ENCODE results near the gene PAPPA.

Gene PAPPA, protein sequence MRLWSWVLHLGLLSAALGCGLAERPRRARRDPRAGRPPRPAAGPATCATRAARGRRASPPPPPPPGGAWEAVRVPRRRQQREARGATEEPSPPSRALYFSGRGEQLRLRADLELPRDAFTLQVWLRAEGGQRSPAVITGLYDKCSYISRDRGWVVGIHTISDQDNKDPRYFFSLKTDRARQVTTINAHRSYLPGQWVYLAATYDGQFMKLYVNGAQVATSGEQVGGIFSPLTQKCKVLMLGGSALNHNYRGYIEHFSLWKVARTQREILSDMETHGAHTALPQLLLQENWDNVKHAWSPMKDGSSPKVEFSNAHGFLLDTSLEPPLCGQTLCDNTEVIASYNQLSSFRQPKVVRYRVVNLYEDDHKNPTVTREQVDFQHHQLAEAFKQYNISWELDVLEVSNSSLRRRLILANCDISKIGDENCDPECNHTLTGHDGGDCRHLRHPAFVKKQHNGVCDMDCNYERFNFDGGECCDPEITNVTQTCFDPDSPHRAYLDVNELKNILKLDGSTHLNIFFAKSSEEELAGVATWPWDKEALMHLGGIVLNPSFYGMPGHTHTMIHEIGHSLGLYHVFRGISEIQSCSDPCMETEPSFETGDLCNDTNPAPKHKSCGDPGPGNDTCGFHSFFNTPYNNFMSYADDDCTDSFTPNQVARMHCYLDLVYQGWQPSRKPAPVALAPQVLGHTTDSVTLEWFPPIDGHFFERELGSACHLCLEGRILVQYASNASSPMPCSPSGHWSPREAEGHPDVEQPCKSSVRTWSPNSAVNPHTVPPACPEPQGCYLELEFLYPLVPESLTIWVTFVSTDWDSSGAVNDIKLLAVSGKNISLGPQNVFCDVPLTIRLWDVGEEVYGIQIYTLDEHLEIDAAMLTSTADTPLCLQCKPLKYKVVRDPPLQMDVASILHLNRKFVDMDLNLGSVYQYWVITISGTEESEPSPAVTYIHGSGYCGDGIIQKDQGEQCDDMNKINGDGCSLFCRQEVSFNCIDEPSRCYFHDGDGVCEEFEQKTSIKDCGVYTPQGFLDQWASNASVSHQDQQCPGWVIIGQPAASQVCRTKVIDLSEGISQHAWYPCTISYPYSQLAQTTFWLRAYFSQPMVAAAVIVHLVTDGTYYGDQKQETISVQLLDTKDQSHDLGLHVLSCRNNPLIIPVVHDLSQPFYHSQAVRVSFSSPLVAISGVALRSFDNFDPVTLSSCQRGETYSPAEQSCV (N-terminal part only)

DNA sequence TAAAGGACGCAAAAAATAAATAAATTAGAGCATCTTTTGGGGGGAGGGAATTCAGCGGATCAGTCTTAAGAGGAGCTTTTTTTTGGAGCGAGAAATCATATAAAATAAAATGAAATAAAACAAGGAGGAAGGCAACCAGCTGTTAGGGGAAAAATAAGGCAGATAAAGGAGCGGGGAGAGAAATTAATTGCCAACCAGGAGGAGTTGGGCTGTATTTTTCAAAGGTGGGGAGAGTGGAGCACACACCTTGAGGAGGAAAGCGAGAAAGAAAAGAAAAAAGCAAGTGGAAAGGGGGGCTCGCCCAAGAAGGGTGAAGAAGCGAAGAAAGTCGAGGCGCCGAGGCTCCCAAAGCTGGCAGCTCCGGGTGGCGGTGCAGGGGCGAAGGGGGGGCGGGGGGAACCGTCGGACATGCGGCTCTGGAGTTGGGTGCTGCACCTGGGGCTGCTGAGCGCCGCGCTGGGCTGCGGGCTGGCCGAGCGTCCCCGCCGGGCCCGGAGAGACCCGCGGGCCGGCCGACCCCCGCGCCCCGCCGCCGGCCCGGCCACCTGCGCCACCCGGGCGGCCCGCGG is at the start of gene PAPPA:
Gene PAPPA, plus strand, starts transcription at position 27 of the 569 bp plus-strand sequence. Its CDS starts 382 bp downstream, at position 409.
- H3K9me3 Mint-ChIP-seq = no peaks in the 10 kb centered on the region
- H3K4me3 Mint-ChIP-seq = no peak within 1 kb of the TSS
- no peaks in the 10 kb centered on the region for H3K36me3 Mint-ChIP-seq (ENCODE audit: low read depth)
- peaks cover 84% of the 10 kb centered on the region for H3K27me3 Mint-ChIP-seq
- H3K4me1 Mint-ChIP-seq (ENCODE audit: low read depth) = peaks cover 13% of the 10 kb centered on the region
- H3K27ac Mint-ChIP-seq = no peak within 1 kb of the TSS
- no peak for DNase-seq

DNA sequence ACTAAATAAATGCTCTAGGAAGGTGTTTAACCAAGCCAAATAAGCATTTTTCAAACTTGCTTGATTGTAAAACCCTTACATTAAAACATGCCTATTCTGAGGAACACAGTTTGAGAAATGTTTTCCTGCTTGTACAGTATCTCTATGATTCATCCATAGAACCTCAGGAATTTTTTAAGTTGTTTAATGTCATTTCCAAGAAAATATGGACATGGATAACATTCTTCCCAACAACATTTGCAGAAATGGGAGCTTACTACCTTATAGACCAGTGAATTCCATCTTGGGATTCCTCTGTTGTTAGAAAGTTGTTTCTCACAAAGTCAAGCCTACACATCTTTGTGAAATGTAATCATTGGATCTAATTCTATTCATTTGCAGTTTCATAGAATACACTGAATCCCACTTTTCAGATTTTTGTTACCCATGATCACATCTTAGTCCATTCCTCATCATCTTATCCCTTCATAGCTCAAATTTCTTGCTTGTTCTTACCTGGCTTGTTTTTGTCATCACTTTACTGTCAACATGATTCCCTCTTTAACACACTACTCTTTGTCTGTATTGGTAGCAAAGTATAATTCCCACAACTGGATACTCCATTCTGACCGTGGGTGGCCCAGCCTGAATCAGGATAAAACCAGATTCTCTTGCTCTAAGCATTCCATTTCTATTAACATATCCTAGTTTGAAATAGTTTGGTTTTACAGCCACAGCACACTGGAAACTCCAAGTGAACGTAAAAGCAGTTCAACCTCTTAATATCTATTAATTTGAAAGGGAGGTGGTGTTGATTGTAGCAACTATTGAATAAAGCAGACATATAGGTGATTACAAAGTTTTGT is 49.4 kb upstream of the PAPPA start:
- Mint-ChIP-seq H3K9me3 (peaks cover 4% of the 10 kb centered on the region), H3K4me1 (ENCODE audit: low read depth) (no peaks in the 10 kb centered on the region), H3K27ac (no peak overlapping the region), H3K36me3 (ENCODE audit: low read depth) (no peaks in the 10 kb centered on the region), H3K27me3 (no peaks in the 10 kb centered on the region), H3K4me3 (no peak overlapping the region)
- no peak for DNase-seq

DNA sequence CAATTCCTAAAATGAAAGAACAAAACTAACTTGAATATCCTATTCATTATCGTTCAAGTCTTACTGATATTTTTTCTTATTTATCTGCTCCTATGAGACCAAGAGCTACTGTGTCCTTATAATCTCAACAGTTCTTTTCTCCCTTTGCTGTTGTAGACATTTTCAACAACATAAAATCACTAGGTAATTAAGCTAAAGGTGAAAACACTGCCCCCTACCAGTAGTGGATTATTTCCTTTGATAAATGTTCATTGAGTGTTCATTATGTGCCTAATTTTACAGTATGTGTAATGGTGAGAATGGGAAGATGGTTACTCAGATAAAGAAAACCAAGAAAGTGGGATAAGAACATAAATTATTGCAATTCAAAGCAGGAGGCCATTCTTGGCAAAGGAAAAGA is 41.4 kb upstream of the PAPPA start:
- H3K27ac Mint-ChIP-seq = no peak overlapping the region
- no peaks in the 10 kb centered on the region for H3K4me1 Mint-ChIP-seq (ENCODE audit: low read depth)
- no peak overlapping the region for H3K4me3 Mint-ChIP-seq
- no peaks in the 10 kb centered on the region for H3K36me3 Mint-ChIP-seq (ENCODE audit: low read depth)
- H3K9me3 Mint-ChIP-seq = peaks cover 6% of the 10 kb centered on the region
- no peaks in the 10 kb centered on the region for H3K27me3 Mint-ChIP-seq
- no peak for DNase-seq

DNA sequence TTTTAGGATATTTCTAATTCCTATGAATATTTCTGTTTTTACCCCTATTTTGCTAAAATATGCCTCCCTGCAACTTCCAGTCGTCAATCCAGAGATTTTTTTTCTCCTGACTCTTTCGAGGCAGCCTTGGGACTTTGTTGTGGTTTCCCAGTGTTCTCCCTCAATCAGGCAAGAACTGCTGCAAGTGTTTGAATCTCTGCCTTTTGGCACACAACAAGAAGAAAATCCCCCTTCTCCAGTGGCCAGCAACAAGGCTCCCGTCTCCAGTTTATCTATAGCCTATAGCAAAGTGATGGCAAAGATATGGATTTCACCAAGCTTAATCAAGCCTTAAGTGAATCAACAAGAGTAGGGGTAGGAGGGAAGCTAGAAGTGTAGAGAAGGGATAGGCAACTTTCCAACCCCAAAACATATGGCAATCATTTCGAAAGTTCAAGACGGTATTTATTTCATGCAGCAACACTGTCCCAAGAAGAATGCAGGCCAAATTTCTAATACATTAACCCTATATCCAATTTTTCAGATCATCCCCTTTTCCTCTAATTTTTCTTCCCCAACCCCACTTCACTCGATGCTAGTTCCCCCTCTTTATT is 37.7 kb upstream of the PAPPA start:
- H3K4me1 Mint-ChIP-seq (ENCODE audit: low read depth) = no peaks in the 10 kb centered on the region
- no peaks in the 10 kb centered on the region for H3K36me3 Mint-ChIP-seq (ENCODE audit: low read depth)
- H3K9me3 Mint-ChIP-seq = peaks cover 10% of the 10 kb centered on the region
- H3K4me3 Mint-ChIP-seq = no peak overlapping the region
- no peak for DNase-seq
- no peaks in the 10 kb centered on the region for H3K27me3 Mint-ChIP-seq
- no peak overlapping the region for H3K27ac Mint-ChIP-seq

DNA sequence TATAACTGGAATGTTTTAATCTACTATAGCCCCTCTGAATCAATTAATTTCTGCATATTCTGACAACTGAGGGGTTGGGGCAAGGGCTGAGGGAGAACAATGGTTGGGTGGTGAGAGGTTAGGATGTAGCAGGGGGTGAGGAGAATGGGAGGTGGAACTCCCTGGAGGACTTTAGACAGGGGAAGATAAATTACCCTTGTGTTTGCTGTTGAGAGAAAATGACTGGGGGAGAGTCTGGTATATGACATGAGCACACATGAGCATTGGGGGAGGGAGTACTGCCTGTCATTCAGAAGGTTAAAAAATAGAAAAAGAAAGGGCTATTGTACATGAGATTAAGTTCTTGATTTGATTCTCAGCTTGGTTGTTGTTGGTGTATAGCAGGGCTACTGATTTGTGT is 37.2 kb upstream of the PAPPA start:
- no peaks in the 10 kb centered on the region for H3K36me3 Mint-ChIP-seq (ENCODE audit: low read depth)
- H3K4me3 Mint-ChIP-seq = no peak overlapping the region
- DNase-seq = no peak
- no peak overlapping the region for H3K27ac Mint-ChIP-seq
- peaks cover 15% of the 10 kb centered on the region for H3K9me3 Mint-ChIP-seq
- H3K4me1 Mint-ChIP-seq (ENCODE audit: low read depth) = no peaks in the 10 kb centered on the region
- H3K27me3 Mint-ChIP-seq = no peaks in the 10 kb centered on the region

DNA sequence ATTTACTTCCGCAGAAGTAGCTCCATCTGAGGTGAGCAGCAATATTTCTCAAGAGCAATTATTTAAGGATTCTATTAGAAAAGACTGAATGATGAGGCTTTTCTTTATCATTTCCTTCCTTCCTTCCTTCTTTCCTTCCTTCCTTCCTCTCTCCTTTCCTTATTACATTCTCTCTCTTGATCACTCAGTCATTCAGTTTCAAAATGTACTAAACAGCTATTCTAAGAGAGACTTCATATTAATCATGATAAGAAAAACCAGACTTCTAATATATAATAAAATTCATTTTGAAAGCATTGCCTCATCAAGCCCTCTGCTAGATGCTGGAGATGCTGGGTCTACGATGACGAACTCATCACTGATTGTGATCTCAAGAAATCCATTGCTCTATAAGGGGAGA is 30.4 kb upstream of the PAPPA start:
- Mint-ChIP-seq H3K4me3 (no peak overlapping the region), H3K4me1 (ENCODE audit: low read depth) (no peaks in the 10 kb centered on the region), H3K27ac (no peak overlapping the region), H3K9me3 (peaks cover 15% of the 10 kb centered on the region), H3K27me3 (no peaks in the 10 kb centered on the region), H3K36me3 (ENCODE audit: low read depth) (no peaks in the 10 kb centered on the region)
- no peak for DNase-seq

DNA sequence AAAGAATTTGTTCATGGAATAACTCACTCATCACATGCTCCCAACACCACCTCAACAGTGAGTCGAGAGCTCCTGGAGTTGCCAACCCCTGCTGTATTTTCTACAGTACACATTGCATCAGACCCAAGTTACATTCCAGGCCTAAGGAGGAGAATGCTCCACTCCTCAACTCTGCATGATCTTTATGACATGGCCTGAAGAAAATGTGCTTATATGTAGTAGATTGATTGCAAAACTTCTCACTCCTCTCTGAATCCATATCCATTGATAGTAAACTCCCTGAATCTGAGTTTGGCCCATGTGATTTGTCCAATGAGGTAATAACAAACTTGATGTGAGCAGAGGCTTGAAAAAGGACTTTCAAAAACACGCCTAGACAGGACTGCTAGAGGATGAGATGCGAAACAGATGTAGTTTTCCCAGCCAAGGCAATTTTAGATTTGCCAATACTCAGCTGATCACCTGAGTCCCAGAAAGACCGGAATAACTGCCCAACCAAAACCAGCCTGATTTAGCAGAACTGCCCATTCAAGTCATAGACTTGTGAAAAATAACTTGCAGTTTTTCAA is 29.0 kb upstream of the PAPPA start:
- Mint-ChIP-seq H3K4me1 (ENCODE audit: low read depth) (no peaks in the 10 kb centered on the region), H3K27me3 (no peaks in the 10 kb centered on the region), H3K4me3 (no peak overlapping the region), H3K27ac (no peak overlapping the region), H3K36me3 (ENCODE audit: low read depth) (no peaks in the 10 kb centered on the region), H3K9me3 (peaks cover 11% of the 10 kb centered on the region)
- DNase-seq = no peak

DNA sequence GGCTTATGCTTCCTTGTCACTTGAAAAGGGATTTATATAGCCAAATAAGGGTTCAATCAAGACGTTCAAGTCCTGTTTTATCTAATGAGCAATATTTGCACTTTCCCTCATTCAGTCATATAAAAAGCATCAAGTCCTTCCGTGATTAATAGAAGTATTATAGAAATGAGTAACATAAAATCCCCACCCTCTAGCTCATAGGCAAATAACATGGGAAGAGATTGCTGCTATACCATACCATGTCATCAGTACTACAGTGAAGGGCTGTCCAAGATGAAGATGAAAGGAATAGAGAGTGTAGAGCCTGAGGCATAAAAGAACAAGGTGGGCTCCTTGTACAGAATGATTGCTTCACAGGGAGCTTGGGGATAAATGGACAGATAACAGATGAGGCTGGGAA is 20.4 kb upstream of the PAPPA start:
- no peaks in the 10 kb centered on the region for H3K36me3 Mint-ChIP-seq (ENCODE audit: low read depth)
- peaks cover 14% of the 10 kb centered on the region for H3K9me3 Mint-ChIP-seq
- H3K27ac Mint-ChIP-seq = no peak overlapping the region
- H3K27me3 Mint-ChIP-seq = no peaks in the 10 kb centered on the region
- DNase-seq = no peak
- H3K4me1 Mint-ChIP-seq (ENCODE audit: low read depth) = no peaks in the 10 kb centered on the region
- H3K4me3 Mint-ChIP-seq = no peak overlapping the region

DNA sequence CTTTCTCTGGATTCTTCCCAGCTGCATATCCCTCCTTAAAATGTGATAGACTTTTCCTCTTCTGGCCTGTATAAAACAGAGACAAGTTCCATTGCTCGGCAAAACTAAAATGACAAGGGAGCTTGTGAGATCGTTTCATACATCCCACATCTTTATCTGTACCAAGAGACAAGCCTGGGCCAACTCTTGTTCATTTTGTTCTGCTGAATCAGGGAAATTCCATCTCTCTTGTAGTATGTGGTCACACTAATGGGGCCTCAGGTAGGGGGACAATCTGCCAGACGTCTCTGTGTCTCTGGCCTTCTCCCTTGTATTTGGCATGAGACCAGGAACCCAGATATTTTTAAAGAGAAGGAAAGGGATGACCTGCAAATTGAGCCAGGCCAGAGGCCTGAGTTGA is 18.6 kb upstream of the PAPPA start:
- Mint-ChIP-seq H3K9me3 (peaks cover 13% of the 10 kb centered on the region), H3K4me1 (ENCODE audit: low read depth) (no peaks in the 10 kb centered on the region), H3K36me3 (ENCODE audit: low read depth) (no peaks in the 10 kb centered on the region), H3K27ac (no peak overlapping the region), H3K4me3 (no peak overlapping the region), H3K27me3 (no peaks in the 10 kb centered on the region)
- DNase-seq = no peak

DNA sequence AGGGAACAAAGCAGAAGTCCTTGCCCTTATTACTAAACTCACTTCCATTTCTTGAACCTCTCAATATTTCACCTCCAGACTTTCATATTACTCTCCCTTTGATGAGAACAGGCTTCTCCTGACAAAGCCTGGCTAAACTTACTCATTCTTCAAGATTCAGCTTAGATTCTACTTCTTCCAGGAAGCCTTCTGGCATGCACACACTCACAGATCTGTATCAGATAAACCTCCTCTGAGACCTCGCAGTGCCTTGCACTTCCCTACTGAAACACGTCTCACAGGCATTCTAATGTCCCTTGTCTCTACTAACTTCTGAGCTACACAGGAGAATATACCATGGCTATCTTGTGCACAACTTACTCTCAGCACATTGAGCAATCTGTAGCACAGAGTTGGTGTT is 16.6 kb upstream of the PAPPA start:
- Mint-ChIP-seq H3K4me3 (no peak overlapping the region), H3K27ac (no peak overlapping the region), H3K36me3 (ENCODE audit: low read depth) (no peaks in the 10 kb centered on the region), H3K4me1 (ENCODE audit: low read depth) (no peaks in the 10 kb centered on the region), H3K27me3 (no peaks in the 10 kb centered on the region), H3K9me3 (peaks cover 2% of the 10 kb centered on the region)
- no peak for DNase-seq

DNA sequence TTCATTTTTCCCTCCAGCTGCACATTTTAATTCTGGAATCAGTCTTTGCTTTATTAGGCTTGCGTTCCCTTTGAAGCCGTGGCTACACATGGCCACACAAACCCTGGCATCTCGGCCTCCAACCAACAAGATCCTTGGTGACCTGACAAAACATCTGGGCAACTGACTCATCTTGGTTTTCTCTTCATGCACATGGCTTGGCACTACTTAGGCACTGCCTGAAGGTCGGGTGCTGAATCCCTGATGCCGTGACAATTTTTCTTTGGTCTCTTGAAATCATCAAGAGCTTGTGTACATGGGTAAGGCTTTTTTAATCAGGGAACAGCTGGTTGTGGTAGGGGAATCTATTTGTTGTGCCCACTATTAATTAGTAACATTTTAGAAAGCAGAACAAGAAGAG is 16.0 kb upstream of the PAPPA start:
- Mint-ChIP-seq H3K4me1 (ENCODE audit: low read depth) (no peaks in the 10 kb centered on the region), H3K27ac (no peak overlapping the region), H3K4me3 (no peak overlapping the region), H3K27me3 (no peaks in the 10 kb centered on the region), H3K9me3 (peaks cover 2% of the 10 kb centered on the region), H3K36me3 (ENCODE audit: low read depth) (no peaks in the 10 kb centered on the region)
- DNase-seq = no peak

DNA sequence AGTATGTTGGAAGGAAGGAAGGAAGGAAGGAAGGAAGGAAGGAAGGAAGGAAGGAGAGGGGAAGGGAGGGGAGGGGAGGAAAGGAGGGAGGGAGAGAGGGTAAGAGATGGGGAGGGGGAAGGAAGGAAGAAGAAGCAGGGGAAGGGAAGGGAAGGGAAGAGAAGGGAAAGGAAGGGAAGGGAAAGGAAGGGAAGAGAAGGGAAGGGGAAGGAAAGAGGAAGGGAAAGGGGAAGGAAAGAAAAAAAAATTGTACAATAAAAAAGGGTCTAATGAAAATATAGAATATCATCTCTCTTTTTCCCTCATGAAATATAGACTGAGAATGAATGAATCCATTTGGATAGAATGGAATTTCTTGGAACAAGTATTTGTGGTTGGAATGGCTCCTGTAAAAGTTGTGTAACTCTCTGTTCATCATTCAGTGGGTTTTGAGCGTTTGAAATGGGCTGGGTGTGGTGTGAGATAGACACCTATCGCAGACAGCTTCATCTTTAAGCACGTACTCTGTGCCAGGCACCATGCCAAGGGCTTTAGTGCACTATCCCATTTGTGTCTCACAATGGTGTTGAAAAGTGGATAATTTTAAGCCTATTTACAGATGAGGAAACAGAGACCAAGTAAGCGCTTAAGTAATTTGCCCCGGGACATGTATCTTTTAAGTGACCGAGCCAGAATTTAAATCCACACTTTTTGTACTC is 11.6 kb upstream of the PAPPA start:
- DNase-seq = no peak
- Mint-ChIP-seq H3K4me1 (ENCODE audit: low read depth) (no peaks in the 10 kb centered on the region), H3K27me3 (peaks cover 13% of the 10 kb centered on the region), H3K27ac (no peak overlapping the region), H3K36me3 (ENCODE audit: low read depth) (no peaks in the 10 kb centered on the region), H3K9me3 (no peaks in the 10 kb centered on the region), H3K4me3 (no peak overlapping the region)
